Measurements from ENCODE around the gene ADTRP. TPM values are rescaled to one million over a fixed set of nuclear protein-coding genes. Genes with fewer than 3 reads are reported as not detected.

ADTRP gene
- total RNA-seq, 4 donors from 2014 or later = not detected

DNA sequence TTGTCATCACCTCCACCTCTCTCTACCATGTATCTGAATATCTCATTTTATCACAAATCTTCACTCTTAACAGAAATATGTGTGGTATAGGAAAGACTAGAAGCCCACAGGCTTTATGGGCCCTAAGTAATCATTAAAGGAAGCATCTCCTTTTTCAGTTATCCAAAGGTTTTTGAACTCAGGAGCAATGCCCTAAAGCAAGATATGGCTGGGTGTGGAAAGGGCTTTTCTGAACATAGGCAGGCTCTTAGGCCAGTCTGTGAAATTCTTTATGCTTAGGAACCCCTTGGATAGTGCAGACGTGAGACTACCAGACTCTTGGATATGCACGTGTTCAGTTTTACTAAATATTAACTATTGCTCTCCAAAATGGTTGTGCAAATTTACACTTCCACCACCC is 99.5 kb downstream of the ADTRP start:
- no peaks in the 10 kb centered on the region for H3K4me1 ChIP-seq
- peaks cover 0 to 12% (median 0%) of the 10 kb centered on the region in 4 donors for H3K9me3 ChIP-seq
- no peaks in the 10 kb centered on the region for H3K27me3 ChIP-seq
- H3K4me3 ChIP-seq = no peak overlapping the region
- no peak overlapping the region for H3K27ac ChIP-seq
- no peak for DNase-seq (ENCODE audit: low spot score in 2 of 2)
- no peaks in the 10 kb centered on the region for H3K36me3 ChIP-seq
- 65 to 78% methylated on average over 2 of the region's 2 CpGs for WGBS, 2 donors
- TF ChIP-seq POLR2A (IDR thresholded peaks at IDR 0.05) = no peak
- TF ChIP-seq EP300 (IDR thresholded peaks at IDR 0.05) = no peak
- TF ChIP-seq, protein P1, sequence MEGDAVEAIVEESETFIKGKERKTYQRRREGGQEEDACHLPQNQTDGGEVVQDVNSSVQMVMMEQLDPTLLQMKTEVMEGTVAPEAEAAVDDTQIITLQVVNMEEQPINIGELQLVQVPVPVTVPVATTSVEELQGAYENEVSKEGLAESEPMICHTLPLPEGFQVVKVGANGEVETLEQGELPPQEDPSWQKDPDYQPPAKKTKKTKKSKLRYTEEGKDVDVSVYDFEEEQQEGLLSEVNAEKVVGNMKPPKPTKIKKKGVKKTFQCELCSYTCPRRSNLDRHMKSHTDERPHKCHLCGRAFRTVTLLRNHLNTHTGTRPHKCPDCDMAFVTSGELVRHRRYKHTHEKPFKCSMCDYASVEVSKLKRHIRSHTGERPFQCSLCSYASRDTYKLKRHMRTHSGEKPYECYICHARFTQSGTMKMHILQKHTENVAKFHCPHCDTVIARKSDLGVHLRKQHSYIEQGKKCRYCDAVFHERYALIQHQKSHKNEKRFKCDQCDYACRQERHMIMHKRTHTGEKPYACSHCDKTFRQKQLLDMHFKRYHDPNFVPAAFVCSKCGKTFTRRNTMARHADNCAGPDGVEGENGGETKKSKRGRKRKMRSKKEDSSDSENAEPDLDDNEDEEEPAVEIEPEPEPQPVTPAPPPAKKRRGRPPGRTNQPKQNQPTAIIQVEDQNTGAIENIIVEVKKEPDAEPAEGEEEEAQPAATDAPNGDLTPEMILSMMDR (IDR thresholded peaks at IDR 0.05) = no peak

GRCh38 chr6:11675601-11676000 is 103.0 kb downstream of the ADTRP start:
- peaks cover 0 to 9% (median 0%) of the 10 kb centered on the region in 4 donors for H3K9me3 ChIP-seq
- no peak for DNase-seq (ENCODE audit: low spot score in 2 of 2)
- H3K27me3 ChIP-seq = no peaks in the 10 kb centered on the region
- TF ChIP-seq, protein P1 (IDR thresholded peaks at IDR 0.05) = no peak
- no peak for TF ChIP-seq EP300 (IDR thresholded peaks at IDR 0.05)
- TF ChIP-seq POLR2A (IDR thresholded peaks at IDR 0.05) = no peak
- 63 to 77% methylated on average over 2 of the region's 2 CpGs for WGBS, 2 donors
- H3K4me3 ChIP-seq = no peak overlapping the region
- no peaks in the 10 kb centered on the region for H3K36me3 ChIP-seq
- no peaks in the 10 kb centered on the region for H3K4me1 ChIP-seq
- H3K27ac ChIP-seq = no peak overlapping the region

GRCh38 chr6:11672669-11673068 is 105.9 kb downstream of the ADTRP start:
- DNase-seq (ENCODE audit: low spot score in 2 of 2) = no peak
- Histone ChIP-seq H3K36me3 (no peaks in the 10 kb centered on the region), H3K27ac (no peak overlapping the region), H3K9me3 (no peaks in the 10 kb centered on the region), H3K4me1 (no peaks in the 10 kb centered on the region), H3K27me3 (no peaks in the 10 kb centered on the region), H3K4me3 (no peak overlapping the region)
- TF ChIP-seq, protein P1 (IDR thresholded peaks at IDR 0.05) = no peak
- WGBS, 2 donors = 78 to 81% methylated on average over 5 of the region's 5 CpGs

- Histone ChIP-seq H3K4me3 (no peak overlapping the region), H3K27ac (no peak overlapping the region), H3K4me1 (no peaks in the 10 kb centered on the region), H3K36me3 (no peaks in the 10 kb centered on the region), H3K27me3 (no peaks in the 10 kb centered on the region), H3K9me3 (no peaks in the 10 kb centered on the region)
- TF ChIP-seq, protein P1 (IDR thresholded peaks at IDR 0.05) = no peak
- TF ChIP-seq EP300 (IDR thresholded peaks at IDR 0.05) (no peak), POLR2A (IDR thresholded peaks at IDR 0.05) (no peak)
- DNase-seq (ENCODE audit: low spot score in 2 of 2) = no peak
Measured at GRCh38 chr6:11672256-11672655, 106.3 kb downstream of the ADTRP start.

- no peak for DNase-seq (ENCODE audit: low spot score in 2 of 2)
- TF ChIP-seq, protein P1 (IDR thresholded peaks at IDR 0.05) = no peak
- TF ChIP-seq POLR2A (IDR thresholded peaks at IDR 0.05) (no peak), EP300 (IDR thresholded peaks at IDR 0.05) (no peak)
- WGBS, 2 donors = 97 to 98% methylated on average over 4 of the region's 4 CpGs
Measured at GRCh38 chr6:11669696-11670095, 108.9 kb downstream of the ADTRP start.

More at GRCh38 chr6:11669696-11670095, 108.9 kb downstream of the ADTRP start:
- no peaks in the 10 kb centered on the region for H3K4me1 ChIP-seq
- no peak overlapping the region for H3K27ac ChIP-seq
- H3K9me3 ChIP-seq = no peaks in the 10 kb centered on the region
- no peaks in the 10 kb centered on the region for H3K27me3 ChIP-seq
- no peak overlapping the region for H3K4me3 ChIP-seq
- no peaks in the 10 kb centered on the region for H3K36me3 ChIP-seq

Measured in tibial nerve (tissue), 4 donors.